Measurements from ENCODE around the gene FGF3. TPM values are rescaled to one million over a fixed set of nuclear protein-coding genes. Genes with fewer than 3 reads are reported as not detected.

Gene FGF3
- total RNA-seq, 1 donor from 2014 or later: not detected

DNA sequence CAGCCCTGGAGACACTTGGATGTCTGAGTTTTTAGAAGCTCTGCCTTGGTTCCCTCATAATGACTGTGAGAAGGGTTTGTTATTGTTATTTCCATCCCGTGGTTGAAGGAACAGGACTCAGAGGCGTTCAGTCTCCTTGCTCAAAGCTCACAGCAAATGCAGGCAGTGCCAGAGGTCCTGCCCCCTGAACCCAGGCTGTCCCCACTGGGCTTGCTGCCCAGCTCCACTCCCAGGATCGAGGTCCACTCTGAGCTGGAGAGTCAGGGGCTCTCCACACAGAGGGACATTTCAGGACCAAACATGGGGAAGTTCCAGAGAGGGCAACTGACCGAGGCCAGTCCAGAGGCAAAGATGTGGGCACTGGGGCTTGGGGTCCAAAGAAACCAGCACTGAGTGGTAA lies 58.9 kb downstream of the FGF3 start:
- no peak for ATAC-seq
- DNase-seq: no peak
- Histone ChIP-seq H3K4me1 (no peaks in the 10 kb centered on the region), H3K36me3 (no peaks in the 10 kb centered on the region), H3K4me3 (no peak overlapping the region), H3K9me3 (no peaks in the 10 kb centered on the region), H3K27me3 (no peaks in the 10 kb centered on the region), H3K27ac (no peak overlapping the region)
- TF ChIP-seq, protein P1, sequence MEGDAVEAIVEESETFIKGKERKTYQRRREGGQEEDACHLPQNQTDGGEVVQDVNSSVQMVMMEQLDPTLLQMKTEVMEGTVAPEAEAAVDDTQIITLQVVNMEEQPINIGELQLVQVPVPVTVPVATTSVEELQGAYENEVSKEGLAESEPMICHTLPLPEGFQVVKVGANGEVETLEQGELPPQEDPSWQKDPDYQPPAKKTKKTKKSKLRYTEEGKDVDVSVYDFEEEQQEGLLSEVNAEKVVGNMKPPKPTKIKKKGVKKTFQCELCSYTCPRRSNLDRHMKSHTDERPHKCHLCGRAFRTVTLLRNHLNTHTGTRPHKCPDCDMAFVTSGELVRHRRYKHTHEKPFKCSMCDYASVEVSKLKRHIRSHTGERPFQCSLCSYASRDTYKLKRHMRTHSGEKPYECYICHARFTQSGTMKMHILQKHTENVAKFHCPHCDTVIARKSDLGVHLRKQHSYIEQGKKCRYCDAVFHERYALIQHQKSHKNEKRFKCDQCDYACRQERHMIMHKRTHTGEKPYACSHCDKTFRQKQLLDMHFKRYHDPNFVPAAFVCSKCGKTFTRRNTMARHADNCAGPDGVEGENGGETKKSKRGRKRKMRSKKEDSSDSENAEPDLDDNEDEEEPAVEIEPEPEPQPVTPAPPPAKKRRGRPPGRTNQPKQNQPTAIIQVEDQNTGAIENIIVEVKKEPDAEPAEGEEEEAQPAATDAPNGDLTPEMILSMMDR (IDR thresholded peaks at IDR 0.05): no peak
- intact Hi-C loops (cut with DNase I): no loop called here

Other genes with a start within 250 kb of the FGF3 start
- 283 TPM for gene CCND1, start 178.3 kb downstream of the FGF3 start, total RNA-seq
- gene LTO1, start 144.1 kb downstream of the FGF3 start, total RNA-seq: 25.7 TPM
- gene FGF19, start 115.4 kb downstream of the FGF3 start, total RNA-seq: not detected
- gene FGF4, start 44.1 kb downstream of the FGF3 start, total RNA-seq: not detected

Measured in upper lobe of right lung (tissue), 1 donor.